ENCODE results near the gene GPX4.

GRCh38 chr19:1125601-1126467, 22.0 kb downstream of the GPX4 start:
- TF ChIP-seq POLR2AphosphoS5 (IDR thresholded peaks at IDR 0.05; ENCODE audit: low read depth, low read length) (no peak; the same call in 1 of the 2 replicates), CTCF (IDR thresholded peaks at IDR 0.05) (no peak), IRF3 (IDR thresholded peaks at IDR 0.05; ENCODE audit: low read depth, low read length) (no peak), EZH2phosphoT487 (IDR thresholded peaks at IDR 0.05; ENCODE audit: borderline replicate concordance, low read depth) (no peak), RCOR1 (IDR thresholded peaks at IDR 0.05; ENCODE audit: low read length) (no peak), YY1 (IDR thresholded peaks at IDR 0.05; ENCODE audit: low read depth) (no peak), RXRA (IDR thresholded peaks at IDR 0.05; ENCODE audit: borderline replicate concordance, low read depth) (no peak; the same call in 1 of the 2 replicates), GATA2 (CRISPR knock-in tag; IDR thresholded peaks at IDR 0.05) (no peak)
- TF ChIP-seq, protein P1, sequence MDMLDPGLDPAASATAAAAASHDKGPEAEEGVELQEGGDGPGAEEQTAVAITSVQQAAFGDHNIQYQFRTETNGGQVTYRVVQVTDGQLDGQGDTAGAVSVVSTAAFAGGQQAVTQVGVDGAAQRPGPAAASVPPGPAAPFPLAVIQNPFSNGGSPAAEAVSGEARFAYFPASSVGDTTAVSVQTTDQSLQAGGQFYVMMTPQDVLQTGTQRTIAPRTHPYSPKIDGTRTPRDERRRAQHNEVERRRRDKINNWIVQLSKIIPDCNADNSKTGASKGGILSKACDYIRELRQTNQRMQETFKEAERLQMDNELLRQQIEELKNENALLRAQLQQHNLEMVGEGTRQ (IDR thresholded peaks at IDR 0.05; ENCODE audit: borderline replicate concordance, low read depth, low read length): no peak
